ENCODE measurements around the gene LOXL4.
"Not testable (repeated sequence)": the region's sequence is repeated elsewhere in the genome, so short reads cannot be mapped to it uniquely, and the experiment has no call there.

LOXL4 gene

DNA sequence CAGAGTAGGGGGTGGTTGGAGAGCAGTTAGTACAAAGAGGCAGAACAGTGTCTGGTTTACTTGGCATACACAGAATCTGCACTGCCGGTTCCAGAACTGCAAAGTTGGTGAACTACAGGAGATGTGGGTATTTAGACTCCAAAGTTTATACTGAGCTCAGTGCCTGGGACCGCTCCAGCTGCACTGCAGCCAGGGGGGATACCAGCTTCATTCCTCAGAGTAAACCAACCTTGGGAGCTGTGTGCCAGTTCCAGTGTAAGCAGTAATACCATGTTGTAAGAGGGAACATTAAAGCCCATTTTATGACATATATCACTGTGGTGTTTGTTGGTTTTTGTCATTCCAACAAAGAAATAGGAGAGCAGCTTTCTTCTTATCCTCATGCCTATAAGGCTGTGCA is 23.4 kb downstream of the LOXL4 start:
- Mint-ChIP-seq H3K4me1 (no peaks in the 10 kb centered on the region), H3K36me3 (ENCODE audit: insufficient read depth) (peaks cover 24% of the 10 kb centered on the region), H3K27me3 (no peaks in the 10 kb centered on the region), H3K4me3 (no peak overlapping the region), H3K27ac (ENCODE audit: low read depth) (no peak overlapping the region), H3K9me3 (no peaks in the 10 kb centered on the region)
- DNase-seq (ENCODE audit: low spot score in 2 of 2) = no peak
- no peak for ATAC-seq (replicated peaks; ENCODE audit: extremely low read depth, poor library complexity, severe bottlenecking)

DNA sequence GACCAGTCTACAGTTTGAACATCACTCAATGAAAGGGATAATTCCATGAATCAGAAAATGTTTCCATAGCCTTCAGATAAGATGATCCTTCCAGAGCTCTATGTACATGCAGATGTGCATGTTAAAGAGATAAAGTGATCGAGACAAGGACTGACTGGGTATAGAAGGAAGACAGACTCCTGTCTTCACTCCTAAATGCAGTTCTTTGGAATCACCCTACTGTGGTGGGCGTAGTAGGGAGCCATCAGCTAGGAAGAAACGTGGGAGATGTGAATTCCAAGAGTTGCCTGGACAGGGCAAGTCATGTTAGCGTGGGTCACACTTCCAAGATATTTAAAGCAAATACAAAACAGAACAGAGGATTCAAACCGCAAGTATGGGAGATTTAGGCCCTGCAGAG is 23.9 kb downstream of the LOXL4 start:
- Mint-ChIP-seq H3K4me1 (no peaks in the 10 kb centered on the region), H3K36me3 (ENCODE audit: insufficient read depth) (peaks cover 22% of the 10 kb centered on the region)
- no peak for ATAC-seq (replicated peaks; ENCODE audit: extremely low read depth, poor library complexity, severe bottlenecking)

DNA sequence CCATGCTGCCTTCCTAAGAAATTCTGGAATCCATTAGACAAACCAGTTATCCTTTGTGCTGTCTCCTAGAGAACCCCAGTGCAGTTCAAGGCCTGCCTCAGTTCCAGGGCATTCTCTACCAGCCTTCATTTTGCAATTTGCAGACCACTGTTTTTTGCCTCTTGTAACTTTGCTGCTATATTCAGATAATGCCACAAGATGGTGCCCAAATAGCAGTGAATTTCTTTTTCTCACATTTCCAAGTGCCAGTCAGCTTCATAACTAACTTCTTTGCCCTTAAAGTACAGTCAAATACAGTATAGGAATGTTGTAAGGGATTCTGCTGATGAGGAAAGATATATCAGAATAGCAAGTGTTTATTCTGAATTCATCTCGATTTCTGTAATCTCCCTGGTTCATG is 25.2 kb downstream of the LOXL4 start:
- DNase-seq (ENCODE audit: low spot score in 2 of 2) = no peak
- Mint-ChIP-seq H3K4me3 (no peak overlapping the region), H3K36me3 (ENCODE audit: insufficient read depth) (peaks cover 26% of the 10 kb centered on the region), H3K4me1 (no peaks in the 10 kb centered on the region), H3K27me3 (no peaks in the 10 kb centered on the region), H3K27ac (ENCODE audit: low read depth) (no peak overlapping the region), H3K9me3 (no peaks in the 10 kb centered on the region)
- no peak for ATAC-seq (replicated peaks; ENCODE audit: extremely low read depth, poor library complexity, severe bottlenecking)

More for the DNA sequence above, 23.9 kb downstream of the LOXL4 start:
- no peak for DNase-seq (ENCODE audit: low spot score in 2 of 2)
- Mint-ChIP-seq H3K27me3 (no peaks in the 10 kb centered on the region), H3K4me3 (no peak overlapping the region), H3K9me3 (no peaks in the 10 kb centered on the region), H3K27ac (ENCODE audit: low read depth) (no peak overlapping the region)

DNA sequence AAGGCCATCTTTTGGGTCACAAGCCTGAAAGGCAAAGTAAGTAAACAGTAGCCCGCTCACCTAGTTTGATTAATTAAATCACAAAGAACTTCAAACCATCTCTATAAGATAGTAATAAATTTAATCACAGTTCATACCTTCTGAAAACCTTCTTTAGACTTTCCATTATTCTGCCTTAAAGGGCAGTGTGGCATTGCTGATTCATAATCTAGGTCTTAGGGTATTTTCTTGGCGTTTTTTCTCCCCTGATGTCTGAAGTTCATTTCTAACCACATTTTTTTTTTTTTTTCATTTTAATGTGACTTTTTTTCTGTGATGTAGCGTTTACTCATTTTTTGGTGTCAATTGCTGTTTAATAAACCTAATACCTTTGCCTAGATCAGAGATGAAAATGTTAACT is 27.5 kb downstream of the LOXL4 start:
- ATAC-seq (replicated peaks; ENCODE audit: extremely low read depth, poor library complexity, severe bottlenecking) = no peak
- Mint-ChIP-seq H3K27me3 (no peaks in the 10 kb centered on the region), H3K4me3 (no peak overlapping the region), H3K9me3 (no peaks in the 10 kb centered on the region), H3K4me1 (no peaks in the 10 kb centered on the region), H3K27ac (ENCODE audit: low read depth) (no peak overlapping the region), H3K36me3 (ENCODE audit: insufficient read depth) (peaks cover 43% of the 10 kb centered on the region)
- no peak for DNase-seq (ENCODE audit: low spot score in 2 of 2)

DNA sequence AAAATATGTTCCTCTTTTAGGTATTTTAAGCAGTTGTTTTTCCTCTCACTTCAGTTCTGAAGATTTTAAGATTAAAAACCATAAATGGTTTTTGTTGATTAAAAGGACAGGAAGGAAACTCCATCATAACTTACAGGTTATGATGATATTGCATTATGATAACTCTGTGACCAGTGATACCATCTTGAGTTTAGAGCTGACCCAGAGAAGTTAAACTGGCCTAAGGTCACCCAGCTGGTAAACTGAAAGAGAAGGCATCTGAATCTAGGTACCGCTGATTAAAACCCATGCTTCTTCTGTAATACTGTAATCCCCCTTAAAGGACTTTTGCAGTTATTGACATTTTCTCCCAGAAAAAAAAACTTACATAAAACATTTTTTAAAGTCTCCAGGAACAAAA is 29.6 kb downstream of the LOXL4 start:
- Mint-ChIP-seq H3K9me3 (no peaks in the 10 kb centered on the region), H3K4me3 (no peak overlapping the region), H3K27me3 (no peaks in the 10 kb centered on the region), H3K27ac (ENCODE audit: low read depth) (peak overlapping the region; percentile 13), H3K36me3 (ENCODE audit: insufficient read depth) (peaks cover 43% of the 10 kb centered on the region), H3K4me1 (no peaks in the 10 kb centered on the region)
- ATAC-seq (replicated peaks; ENCODE audit: extremely low read depth, poor library complexity, severe bottlenecking) (no peak), DNase-seq (ENCODE audit: low spot score in 2 of 2) (no peak)

DNA sequence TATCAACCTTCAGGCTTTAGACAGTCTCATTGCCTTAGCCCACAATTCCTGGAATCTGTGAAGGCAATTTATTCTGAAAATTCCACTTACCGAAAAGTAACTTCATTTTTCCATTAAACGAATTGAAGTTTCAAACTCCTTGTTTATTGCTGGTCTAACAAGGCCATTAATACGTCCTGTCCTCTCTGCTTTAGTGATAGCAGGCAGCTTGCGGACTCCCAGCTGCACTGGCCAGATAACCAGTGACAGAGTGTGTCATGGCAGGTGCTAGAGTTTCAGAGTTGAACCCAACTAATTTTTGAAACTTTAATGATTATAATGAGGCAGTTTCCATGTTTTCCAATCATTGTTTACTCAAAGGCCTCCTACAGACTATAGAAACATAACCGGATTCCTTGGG is 31.1 kb downstream of the LOXL4 start:
- no peak for DNase-seq (ENCODE audit: low spot score in 2 of 2)
- H3K9me3 Mint-ChIP-seq = no peaks in the 10 kb centered on the region
- H3K4me1 Mint-ChIP-seq = no peaks in the 10 kb centered on the region
- peaks cover 41% of the 10 kb centered on the region for H3K36me3 Mint-ChIP-seq (ENCODE audit: insufficient read depth)
- ATAC-seq (replicated peaks; ENCODE audit: extremely low read depth, poor library complexity, severe bottlenecking) = no peak
- no peak overlapping the region for H3K4me3 Mint-ChIP-seq
- no peaks in the 10 kb centered on the region for H3K27me3 Mint-ChIP-seq
- H3K27ac Mint-ChIP-seq (ENCODE audit: low read depth) = no peak overlapping the region

DNA sequence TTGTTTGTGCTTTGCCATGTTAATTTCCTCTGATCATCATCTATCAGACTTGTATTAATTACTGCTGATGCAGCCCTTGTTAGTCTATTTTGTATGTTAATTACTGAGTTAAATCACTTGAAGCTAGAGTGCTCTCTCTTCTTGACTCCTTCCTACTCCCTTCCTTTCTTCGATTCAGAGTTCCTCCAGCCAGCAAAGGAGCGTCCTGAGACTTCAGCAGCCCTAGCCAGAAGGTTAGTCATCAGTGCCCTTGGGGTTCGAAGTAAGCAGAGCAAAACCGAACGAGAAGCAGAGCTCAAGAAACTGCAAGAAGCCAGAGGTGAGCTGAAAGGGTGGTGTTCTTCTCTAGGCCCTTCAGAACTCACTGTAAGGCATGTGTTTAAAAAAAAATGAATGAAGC is 32.1 kb downstream of the LOXL4 start:
- Mint-ChIP-seq H3K9me3 (no peaks in the 10 kb centered on the region), H3K27ac (ENCODE audit: low read depth) (no peak overlapping the region), H3K4me1 (peaks cover under 1% of the 10 kb centered on the region), H3K36me3 (ENCODE audit: insufficient read depth) (peaks cover 37% of the 10 kb centered on the region), H3K27me3 (no peaks in the 10 kb centered on the region), H3K4me3 (no peak overlapping the region)
- no peak for DNase-seq (ENCODE audit: low spot score in 2 of 2)
- no peak for ATAC-seq (replicated peaks; ENCODE audit: extremely low read depth, poor library complexity, severe bottlenecking)

DNA sequence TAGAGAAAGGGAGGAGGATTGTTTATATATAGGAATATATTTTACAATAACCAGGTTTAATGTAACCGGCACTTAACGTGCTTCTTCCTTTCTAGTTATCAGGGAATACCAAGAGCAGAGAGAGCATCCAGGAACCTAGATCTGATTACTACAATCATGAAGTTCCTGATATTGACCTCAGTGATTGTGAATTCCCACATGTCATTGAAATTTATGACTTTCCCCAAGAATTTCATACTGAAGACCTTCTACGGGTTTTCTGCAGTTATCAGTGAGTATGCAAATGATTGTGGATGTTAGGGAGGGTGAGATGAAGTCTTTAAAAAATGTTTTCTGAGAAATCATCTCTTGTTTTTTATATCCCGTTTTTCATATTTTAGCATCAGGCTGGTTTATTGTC is 36.6 kb downstream of the LOXL4 start:
- ATAC-seq (replicated peaks; ENCODE audit: extremely low read depth, poor library complexity, severe bottlenecking) = no peak
- Mint-ChIP-seq H3K27me3 (no peaks in the 10 kb centered on the region), H3K9me3 (peaks cover 6% of the 10 kb centered on the region), H3K36me3 (ENCODE audit: insufficient read depth) (peaks cover 19% of the 10 kb centered on the region), H3K4me3 (no peak overlapping the region), H3K4me1 (peaks cover 16% of the 10 kb centered on the region), H3K27ac (ENCODE audit: low read depth) (no peak overlapping the region)
- no peak for DNase-seq (ENCODE audit: low spot score in 2 of 2)

DNA sequence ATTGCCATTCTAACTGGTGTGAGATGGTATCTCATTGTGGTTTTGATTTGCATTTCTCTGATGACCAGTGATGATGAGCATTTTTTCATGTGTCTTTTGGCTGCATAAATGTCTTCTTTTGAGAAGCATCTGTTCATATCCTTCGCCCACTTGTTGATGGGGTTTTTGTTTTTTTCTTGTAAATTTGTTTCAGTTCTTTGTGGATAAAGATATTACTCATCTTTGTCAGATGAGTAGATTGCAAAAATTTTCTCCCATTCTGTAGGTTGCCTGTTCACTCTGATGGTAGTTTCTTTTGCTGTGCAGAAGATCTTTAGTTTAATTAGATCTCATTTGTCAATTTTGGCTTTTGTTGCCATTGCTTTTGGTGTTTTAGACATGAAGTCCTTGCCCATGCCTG is 39.7 kb downstream of the LOXL4 start:
- H3K9me3 Mint-ChIP-seq; H3K36me3 Mint-ChIP-seq (ENCODE audit: insufficient read depth); DNase-seq (ENCODE audit: low spot score in 2 of 2); ATAC-seq (replicated peaks; ENCODE audit: extremely low read depth, poor library complexity, severe bottlenecking); H3K27me3 Mint-ChIP-seq; H3K4me3 Mint-ChIP-seq; H3K27ac Mint-ChIP-seq (ENCODE audit: low read depth): not testable (repeated sequence)
- H3K4me1 Mint-ChIP-seq = peaks cover 34% of the 10 kb centered on the region

DNA sequence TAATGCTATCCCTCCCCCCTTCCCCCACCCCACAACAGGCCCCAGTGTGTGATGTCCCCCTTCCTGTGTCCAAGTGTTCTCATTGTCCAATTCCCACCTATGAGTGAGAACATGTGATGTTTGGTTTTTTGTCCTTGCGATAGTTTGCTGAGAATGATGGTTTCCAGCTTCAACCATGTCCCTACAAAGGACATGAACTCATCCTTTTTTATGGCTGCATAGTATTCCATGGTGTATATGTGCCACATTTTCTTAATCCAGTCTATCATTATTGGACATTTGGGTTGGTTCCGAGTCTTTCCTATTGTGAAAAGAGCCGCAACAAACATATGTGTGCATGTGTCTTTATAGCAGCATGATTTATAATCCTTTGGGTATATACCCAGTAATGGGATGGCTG is 40.3 kb downstream of the LOXL4 start:
- H3K36me3 Mint-ChIP-seq (ENCODE audit: insufficient read depth); H3K27ac Mint-ChIP-seq (ENCODE audit: low read depth); H3K27me3 Mint-ChIP-seq; H3K4me3 Mint-ChIP-seq; DNase-seq (ENCODE audit: low spot score in 2 of 2); ATAC-seq (replicated peaks; ENCODE audit: extremely low read depth, poor library complexity, severe bottlenecking); H3K9me3 Mint-ChIP-seq: not testable (repeated sequence)
- peaks cover 35% of the 10 kb centered on the region for H3K4me1 Mint-ChIP-seq

DNA sequence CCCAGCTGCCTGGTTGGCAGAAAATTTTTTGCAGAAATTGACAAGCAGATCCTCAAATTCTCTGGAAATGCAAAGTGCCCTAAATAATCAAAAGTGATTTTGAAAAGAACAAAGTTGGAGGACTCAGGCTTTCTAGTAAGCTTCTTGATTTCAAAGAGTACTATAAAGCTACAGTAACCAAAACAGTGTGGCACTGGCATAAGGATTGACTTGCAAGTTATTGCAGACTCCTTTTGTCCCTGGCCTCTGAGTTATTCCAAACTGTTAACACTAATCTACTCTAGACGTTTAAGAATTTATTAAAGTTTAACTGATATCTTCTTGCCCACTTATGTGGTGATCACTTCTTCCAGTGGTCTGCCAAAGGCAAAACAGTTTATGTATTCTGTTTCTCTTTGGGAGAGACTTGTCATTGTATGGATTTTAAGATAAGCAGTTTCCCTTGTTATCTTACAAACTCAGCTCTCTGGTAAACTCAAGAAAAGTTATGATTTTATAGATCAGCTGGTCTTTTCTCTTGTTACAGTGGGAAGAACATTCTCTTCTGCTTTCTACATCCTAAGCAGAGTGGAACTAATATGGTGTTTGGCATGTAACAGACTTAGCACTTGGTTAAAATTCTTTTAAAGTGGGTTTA is 41.4 kb downstream of the LOXL4 start:
- peaks cover 3% of the 10 kb centered on the region for H3K36me3 Mint-ChIP-seq (ENCODE audit: insufficient read depth)
- peaks cover 6% of the 10 kb centered on the region for H3K9me3 Mint-ChIP-seq
- no peak for DNase-seq (ENCODE audit: low spot score in 2 of 2)
- H3K27ac Mint-ChIP-seq (ENCODE audit: low read depth) = no peak overlapping the region
- H3K4me1 Mint-ChIP-seq = peaks cover 35% of the 10 kb centered on the region
- H3K4me3 Mint-ChIP-seq = no peak overlapping the region
- ATAC-seq (replicated peaks; ENCODE audit: extremely low read depth, poor library complexity, severe bottlenecking) = no peak
- H3K27me3 Mint-ChIP-seq = no peaks in the 10 kb centered on the region

DNA sequence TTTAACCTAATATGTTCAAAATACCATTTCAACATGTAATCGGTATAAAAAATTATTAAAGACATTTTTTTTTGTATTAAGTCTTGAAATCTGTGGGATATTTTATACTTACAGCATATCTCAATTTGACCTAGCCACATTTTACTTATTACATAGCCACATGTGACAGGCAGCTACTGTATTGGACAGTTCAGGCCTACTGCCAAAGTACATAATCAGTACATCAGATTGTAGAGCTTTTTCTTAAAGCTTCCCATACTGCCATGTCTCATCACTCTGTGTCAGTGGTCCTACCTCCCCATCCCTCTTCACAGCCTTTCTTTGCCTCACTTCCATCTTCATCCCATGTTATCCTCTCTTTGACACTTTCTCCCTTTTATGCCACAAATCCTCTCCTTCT is 43.0 kb downstream of the LOXL4 start:
- H3K27me3 Mint-ChIP-seq = no peaks in the 10 kb centered on the region
- ATAC-seq (replicated peaks; ENCODE audit: extremely low read depth, poor library complexity, severe bottlenecking) (no peak), DNase-seq (ENCODE audit: low spot score in 2 of 2) (no peak)
- H3K4me1 Mint-ChIP-seq = peaks cover 26% of the 10 kb centered on the region
- no peak overlapping the region for H3K4me3 Mint-ChIP-seq
- peak overlapping the region; percentile 6 for H3K27ac Mint-ChIP-seq (ENCODE audit: low read depth)
- peaks cover 3% of the 10 kb centered on the region for H3K36me3 Mint-ChIP-seq (ENCODE audit: insufficient read depth)
- peaks cover 6% of the 10 kb centered on the region for H3K9me3 Mint-ChIP-seq

DNA sequence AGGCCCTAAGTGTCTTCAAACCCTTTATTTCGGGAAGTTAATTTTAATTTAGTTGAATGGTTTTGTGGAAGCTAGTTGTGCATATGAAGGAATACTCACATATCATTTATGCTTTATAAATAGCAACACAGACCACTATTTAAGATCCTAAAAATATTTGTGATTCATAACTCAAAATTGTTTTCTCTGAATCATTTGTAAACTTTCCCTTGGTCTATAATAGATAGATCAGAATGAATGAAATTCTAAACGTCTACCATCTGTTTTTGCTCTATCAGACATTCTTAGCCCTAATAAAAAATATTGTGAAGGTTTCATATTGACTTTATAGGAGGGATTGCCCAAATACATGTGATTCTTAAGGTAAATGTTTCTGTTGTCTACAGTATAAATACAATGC is 43.5 kb downstream of the LOXL4 start:
- Mint-ChIP-seq H3K4me3 (no peak overlapping the region), H3K9me3 (peaks cover 8% of the 10 kb centered on the region), H3K27ac (ENCODE audit: low read depth) (no peak overlapping the region), H3K4me1 (peaks cover 27% of the 10 kb centered on the region), H3K27me3 (no peaks in the 10 kb centered on the region), H3K36me3 (ENCODE audit: insufficient read depth) (peaks cover 3% of the 10 kb centered on the region)
- DNase-seq (ENCODE audit: low spot score in 2 of 2) = no peak
- no peak for ATAC-seq (replicated peaks; ENCODE audit: extremely low read depth, poor library complexity, severe bottlenecking)

DNA sequence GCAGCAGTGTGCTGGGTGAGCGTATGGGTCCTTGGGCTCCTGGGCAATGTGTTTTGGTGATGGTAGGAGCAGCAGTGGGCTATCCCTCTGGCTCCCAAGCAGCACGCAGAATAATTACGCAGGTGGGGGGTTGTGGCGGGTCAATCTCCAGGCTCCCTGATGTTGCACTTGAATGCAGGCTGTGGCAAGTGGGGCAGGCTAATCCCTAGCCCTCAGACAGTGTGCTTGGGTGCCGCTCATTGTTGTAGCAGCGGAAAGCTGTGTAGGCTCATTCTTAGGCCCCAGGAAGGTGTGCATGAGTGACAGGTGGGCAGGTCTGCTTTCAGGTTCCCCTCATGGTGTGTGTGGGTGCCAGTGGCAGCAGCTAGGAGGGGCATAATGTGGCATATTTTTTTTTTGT is 44.1 kb downstream of the LOXL4 start:
- no peak overlapping the region for H3K4me3 Mint-ChIP-seq
- H3K27me3 Mint-ChIP-seq = no peaks in the 10 kb centered on the region
- ATAC-seq (replicated peaks; ENCODE audit: extremely low read depth, poor library complexity, severe bottlenecking) = no peak
- H3K9me3 Mint-ChIP-seq = peaks cover 14% of the 10 kb centered on the region
- peaks cover 26% of the 10 kb centered on the region for H3K4me1 Mint-ChIP-seq
- DNase-seq (ENCODE audit: low spot score in 2 of 2) = no peak
- no peak overlapping the region for H3K27ac Mint-ChIP-seq (ENCODE audit: low read depth)
- H3K36me3 Mint-ChIP-seq (ENCODE audit: insufficient read depth) = peaks cover 3% of the 10 kb centered on the region

Data from central memory CD8-positive, alpha-beta T cell (primary cell).